RWPE1 (cell line): Measurements from ENCODE around the gene TSR2.

Experiments used
- CTCF ChIA-PET: fragments of 350-600 bp; sonication (Branson Sonifier 250); formaldehyde crosslinking; extraction: SDS; loops from one replicate; lab custom pipeline; 2021; lab: Yijun Ruan, JAX
- POLR2A ChIA-PET: fragments of 400-600 bp; formaldehyde crosslinking; extraction: SDS; loops from one replicate; lab custom pipeline; 2020; ENCODE audit warnings: antibody characterized with exemption; ENCODE audit not compliant: low non-redundant PET; lab: Yijun Ruan, JAX
- DNase-seq: peaks from one replicate; pipeline ENCODE4 v3.0.0; 2012; ENCODE audit warnings: low spot score
- H3K27ac ChIP-seq: fragments of 450-650 bp; 2 replicates; pipeline ENCODE4 v1.5.1; 2017
- TF ChIP-seq, protein P1 (sequence below): fragments of 450-650 bp; conservative IDR thresholded peaks from 2 replicates; pipeline ENCODE4 v1.5.1; 2017; ENCODE audit warnings: low read depth, mild to moderate bottlenecking

TSR2 gene, protein sequence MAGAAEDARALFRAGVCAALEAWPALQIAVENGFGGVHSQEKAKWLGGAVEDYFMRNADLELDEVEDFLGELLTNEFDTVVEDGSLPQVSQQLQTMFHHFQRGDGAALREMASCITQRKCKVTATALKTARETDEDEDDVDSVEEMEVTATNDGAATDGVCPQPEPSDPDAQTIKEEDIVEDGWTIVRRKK

DNA sequence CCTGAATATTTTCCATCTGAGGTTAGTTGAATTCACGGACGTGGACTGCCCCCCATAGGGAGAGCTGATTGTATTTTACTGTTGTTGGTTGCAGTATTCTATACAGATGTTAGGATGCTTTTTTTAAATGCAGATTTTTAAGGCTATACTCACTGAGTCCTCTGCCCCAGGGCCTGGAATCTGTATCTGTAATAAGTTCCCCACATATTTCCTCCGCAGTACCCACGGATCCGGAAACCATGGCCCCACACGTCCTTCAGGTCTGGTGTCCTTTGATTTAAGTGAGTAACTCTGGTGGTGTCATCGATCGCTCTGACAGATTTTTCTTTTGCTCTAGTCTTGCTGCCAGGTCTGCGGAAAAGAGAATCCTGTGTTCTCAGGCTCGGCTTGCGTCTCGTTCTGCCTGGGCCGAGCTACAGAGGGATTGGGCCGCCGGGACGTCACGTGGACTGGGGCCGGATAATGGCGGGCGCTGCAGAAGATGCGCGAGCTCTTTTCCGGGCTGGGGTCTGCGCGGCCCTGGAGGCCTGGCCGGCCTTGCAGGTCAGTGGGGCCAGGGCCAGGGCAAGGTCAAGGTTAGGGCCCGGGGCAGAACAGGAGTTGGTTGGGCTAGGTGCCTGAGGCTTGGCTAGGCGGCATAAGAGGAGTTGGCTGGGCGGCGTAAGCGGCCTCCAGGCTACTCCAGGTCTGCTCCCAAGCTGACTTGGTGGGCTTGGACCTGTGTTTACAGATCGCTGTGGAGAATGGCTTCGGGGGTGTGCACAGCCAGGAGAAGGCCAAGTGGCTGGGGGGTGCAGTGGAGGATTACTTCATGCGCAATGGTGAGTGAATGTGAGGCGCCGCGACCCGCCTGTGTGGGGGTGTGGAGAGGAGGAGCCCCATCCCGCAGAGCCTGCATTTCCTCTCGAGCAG, at the start of gene TSR2:
TSS of gene TSR2 (plus strand) at position 445 of the 912 bp plus-strand sequence. CDS start at position 463, 18 bp downstream.
- POLR2A ChIA-PET = interaction anchor here (0.6 kb wide), 1 partner anchor 266 kb away, joined by 4 read pairs; no protein-coding TSS in a partner anchor
- TF ChIP-seq, protein P1, sequence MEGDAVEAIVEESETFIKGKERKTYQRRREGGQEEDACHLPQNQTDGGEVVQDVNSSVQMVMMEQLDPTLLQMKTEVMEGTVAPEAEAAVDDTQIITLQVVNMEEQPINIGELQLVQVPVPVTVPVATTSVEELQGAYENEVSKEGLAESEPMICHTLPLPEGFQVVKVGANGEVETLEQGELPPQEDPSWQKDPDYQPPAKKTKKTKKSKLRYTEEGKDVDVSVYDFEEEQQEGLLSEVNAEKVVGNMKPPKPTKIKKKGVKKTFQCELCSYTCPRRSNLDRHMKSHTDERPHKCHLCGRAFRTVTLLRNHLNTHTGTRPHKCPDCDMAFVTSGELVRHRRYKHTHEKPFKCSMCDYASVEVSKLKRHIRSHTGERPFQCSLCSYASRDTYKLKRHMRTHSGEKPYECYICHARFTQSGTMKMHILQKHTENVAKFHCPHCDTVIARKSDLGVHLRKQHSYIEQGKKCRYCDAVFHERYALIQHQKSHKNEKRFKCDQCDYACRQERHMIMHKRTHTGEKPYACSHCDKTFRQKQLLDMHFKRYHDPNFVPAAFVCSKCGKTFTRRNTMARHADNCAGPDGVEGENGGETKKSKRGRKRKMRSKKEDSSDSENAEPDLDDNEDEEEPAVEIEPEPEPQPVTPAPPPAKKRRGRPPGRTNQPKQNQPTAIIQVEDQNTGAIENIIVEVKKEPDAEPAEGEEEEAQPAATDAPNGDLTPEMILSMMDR = no peak
- CTCF ChIA-PET = no interaction called here
- H3K27ac ChIP-seq = peak within 1 kb of the TSS; percentile 27; the same call in 1 of the 2 replicates
- peak; percentile 60 for DNase-seq

DNA sequence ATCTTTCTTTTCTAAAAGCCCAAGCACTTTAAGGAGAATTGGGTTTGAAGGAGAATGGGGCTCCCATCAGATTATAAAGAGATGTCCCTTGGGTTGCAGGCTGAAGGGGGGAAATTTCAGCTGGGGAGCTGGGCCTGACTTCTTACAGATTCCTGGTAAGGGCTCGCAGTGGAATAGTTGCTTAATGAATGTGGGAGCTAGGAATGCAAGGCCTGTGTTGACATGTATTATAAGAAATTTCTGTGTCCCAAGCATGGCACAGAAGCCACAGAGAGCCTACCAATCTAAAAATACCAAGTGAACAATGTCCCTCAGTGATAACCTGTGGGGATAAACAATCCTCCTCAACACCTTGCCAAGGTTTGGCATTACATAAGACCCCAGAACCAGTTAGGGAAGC, 43.1 kb upstream of the TSR2 start:
- POLR2A ChIA-PET = no interaction called here
- TF ChIP-seq, protein P1 = no peak
- CTCF ChIA-PET = no interaction called here
- no peak overlapping the region for H3K27ac ChIP-seq
- peak; percentile 31 for DNase-seq

DNA sequence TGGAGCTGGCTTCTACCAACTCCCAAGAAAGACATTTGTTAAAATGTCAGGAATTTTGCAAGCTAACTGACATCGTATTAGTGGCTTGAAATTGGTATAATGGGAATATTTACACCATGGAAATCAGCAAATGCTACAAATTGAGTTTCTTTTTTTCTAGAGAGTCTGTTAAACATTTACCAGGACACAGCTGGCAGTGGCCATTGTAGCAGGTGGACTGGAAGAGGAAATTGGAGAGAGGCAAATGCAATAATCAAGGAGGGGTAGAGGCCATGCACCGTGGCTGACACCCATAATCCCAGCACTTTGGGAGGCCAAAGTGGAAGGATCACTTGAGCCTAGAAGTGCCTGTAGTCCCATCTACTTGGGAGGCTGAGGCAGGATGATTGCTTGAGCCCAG, 32.9 kb upstream of the TSR2 start:
- ChIA-PET POLR2A (no interaction called here), CTCF (no interaction called here)
- DNase-seq = no peak
- TF ChIP-seq, protein P1 = no peak
- H3K27ac ChIP-seq = no peak overlapping the region

DNA sequence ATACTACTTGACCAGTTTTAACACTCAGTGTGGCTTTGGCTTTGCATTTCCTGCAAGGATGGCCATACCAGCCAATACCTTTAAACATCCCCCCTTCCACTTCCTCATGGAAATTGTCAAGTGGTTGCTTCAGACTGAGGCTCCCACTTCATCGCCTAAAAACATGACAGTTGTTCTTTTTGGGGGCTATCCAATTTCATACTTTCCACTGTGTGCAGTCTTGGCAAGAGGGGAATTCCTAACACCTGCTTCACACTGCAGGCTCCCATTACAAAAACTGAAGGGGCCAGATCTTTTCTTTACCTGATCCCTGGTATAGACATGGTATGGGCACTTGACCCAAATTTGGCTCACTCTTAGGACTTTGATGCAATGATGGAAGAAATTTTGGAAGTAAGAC, 28.5 kb upstream of the TSR2 start:
- DNase-seq = no peak
- no peak overlapping the region for H3K27ac ChIP-seq
- CTCF ChIA-PET = no interaction called here
- POLR2A ChIA-PET = no interaction called here
- TF ChIP-seq, protein P1 = no peak

DNA sequence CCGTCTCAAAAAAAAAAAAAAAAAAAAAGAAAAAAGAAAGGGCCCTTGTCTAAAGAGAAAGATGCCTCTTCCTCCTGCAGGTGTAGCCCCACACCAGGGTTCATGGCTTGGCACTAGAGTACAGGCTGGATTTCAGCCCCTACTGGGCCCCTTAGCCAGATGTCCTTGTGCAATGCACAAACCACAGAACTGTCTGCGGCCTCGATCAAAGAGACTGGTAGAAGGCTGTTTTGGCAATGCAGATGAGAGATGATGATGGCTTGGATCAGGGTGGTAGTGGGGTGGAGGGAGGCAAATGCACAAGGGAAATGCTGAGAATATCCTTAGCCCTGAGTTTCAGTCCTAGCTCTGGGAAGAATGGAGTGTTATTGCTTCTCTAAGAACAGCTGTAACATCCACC, 26.5 kb upstream of the TSR2 start:
- CTCF ChIA-PET = no interaction called here
- DNase-seq = no peak
- H3K27ac ChIP-seq = no peak overlapping the region
- TF ChIP-seq, protein P1 = no peak
- POLR2A ChIA-PET = no interaction called here

DNA sequence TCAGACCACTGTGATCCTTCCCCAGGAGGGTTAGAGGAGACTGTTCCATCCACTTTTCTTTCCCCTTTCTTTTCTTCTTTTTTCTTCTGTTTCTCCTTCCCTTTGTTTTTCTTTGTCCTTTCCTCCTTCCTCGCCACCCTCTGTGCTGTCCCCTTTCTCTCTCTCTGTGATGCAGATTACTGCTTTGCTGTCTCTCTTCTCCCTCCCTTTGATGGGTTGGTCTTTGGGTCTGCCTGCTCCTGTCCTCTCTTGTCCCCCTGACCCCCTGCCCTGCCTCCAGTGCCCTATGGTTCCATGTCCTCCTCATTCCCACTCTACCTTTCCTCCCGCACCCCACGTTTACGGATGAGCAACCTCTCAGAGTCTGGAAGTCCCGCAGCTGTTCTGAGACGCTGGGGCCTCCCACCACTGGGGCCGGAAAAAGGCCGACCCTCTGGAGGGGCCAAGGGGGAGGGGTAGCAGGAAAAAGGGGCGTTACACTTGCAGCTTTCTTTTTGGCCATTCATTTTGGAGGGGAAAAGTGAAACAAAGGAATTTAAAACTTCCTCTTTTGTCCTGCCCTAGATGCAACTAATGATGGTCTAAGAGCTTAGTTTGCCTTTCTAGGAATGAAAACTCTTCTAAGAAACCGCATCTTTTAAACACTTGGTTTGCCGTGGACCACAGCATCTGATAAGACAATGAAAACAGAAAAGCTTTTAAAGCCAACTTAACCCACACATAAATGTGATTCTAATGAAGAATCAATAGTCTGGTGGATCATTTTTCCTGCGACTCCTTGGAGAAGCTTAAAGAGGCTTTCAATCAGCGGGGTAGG, 24.5 kb upstream of the TSR2 start:
- DNase-seq = no peak
- ChIA-PET CTCF (no interaction called here), POLR2A (no interaction called here)
- TF ChIP-seq, protein P1 = no peak
- no peak overlapping the region for H3K27ac ChIP-seq
